HG02678 (cell line): ENCODE data around the gene SORBS2.

Experiments used
- ATAC-seq: cut with Tn5 transposase; IDR thresholded peaks from one replicate; pipeline ENCODE4 v1.9.1; 2021; ENCODE audit warnings: mild to moderate bottlenecking, moderate library complexity; ENCODE audit not compliant: unreplicated experiment

Gene SORBS2

GRCh38 chr4:185682236-185682635 is 129.8 kb downstream of the SORBS2 start:
- no peak for ATAC-seq

- ATAC-seq, result no peak
Measured at GRCh38 chr4:185681604-185682003, 130.4 kb downstream of the SORBS2 start.

GRCh38 chr4:185680617-185681016 is 131.4 kb downstream of the SORBS2 start:
- ATAC-seq, result no peak

GRCh38 chr4:185679523-185679922 is 132.5 kb downstream of the SORBS2 start:
- no peak for ATAC-seq

- ATAC-seq, result no peak
Measured at GRCh38 chr4:185677637-185678314, 134.2 kb downstream of the SORBS2 start.

- ATAC-seq, result no peak
Measured at GRCh38 chr4:185672618-185673017, 139.4 kb downstream of the SORBS2 start.

- no peak for ATAC-seq
Measured at GRCh38 chr4:185672151-185672550, 139.8 kb downstream of the SORBS2 start.

GRCh38 chr4:185671496-185671895 is 140.5 kb downstream of the SORBS2 start:
- no peak for ATAC-seq

- ATAC-seq, result no peak
Measured at GRCh38 chr4:185671066-185671465, 140.9 kb downstream of the SORBS2 start.

GRCh38 chr4:185669288-185669687 is 142.7 kb downstream of the SORBS2 start:
- ATAC-seq, result no peak

- no peak for ATAC-seq
Measured at GRCh38 chr4:185666156-185666555, 145.8 kb downstream of the SORBS2 start.

- ATAC-seq, result no peak
Measured at GRCh38 chr4:185665655-185666054, 146.3 kb downstream of the SORBS2 start.

GRCh38 chr4:185664481-185664880 is 147.5 kb downstream of the SORBS2 start:
- no peak for ATAC-seq

- no peak for ATAC-seq
Measured at GRCh38 chr4:185662030-185662778, 149.8 kb downstream of the SORBS2 start.

- ATAC-seq, result no peak
Measured at GRCh38 chr4:185660340-185660739, 151.7 kb downstream of the SORBS2 start.

- ATAC-seq, result no peak
Measured at GRCh38 chr4:185657699-185658098, 154.3 kb downstream of the SORBS2 start.

GRCh38 chr4:185657183-185657582 is 154.8 kb downstream of the SORBS2 start:
- no peak for ATAC-seq

GRCh38 chr4:185656467-185656931 is 155.5 kb downstream of the SORBS2 start:
- ATAC-seq, result no peak

- no peak for ATAC-seq
Measured at GRCh38 chr4:185654965-185655554, 156.9 kb downstream of the SORBS2 start.

GRCh38 chr4:185654311-185654710 is 157.7 kb downstream of the SORBS2 start:
- ATAC-seq, result no peak

- ATAC-seq, result no peak
Measured at GRCh38 chr4:185651851-185652250, 160.1 kb downstream of the SORBS2 start.

- no peak for ATAC-seq
Measured at GRCh38 chr4:185651137-185651677, 160.8 kb downstream of the SORBS2 start.
